ENCODE data around the gene OR4D5. TPM values are rescaled to one million over a fixed set of nuclear protein-coding genes. Genes with fewer than 3 reads are reported as not detected.
A peak's percentile ranks its signal among the peaks of the same experiment; 100 is the strongest.

The OR4D5 gene
- total RNA-seq, 1 donor = not detected

DNA sequence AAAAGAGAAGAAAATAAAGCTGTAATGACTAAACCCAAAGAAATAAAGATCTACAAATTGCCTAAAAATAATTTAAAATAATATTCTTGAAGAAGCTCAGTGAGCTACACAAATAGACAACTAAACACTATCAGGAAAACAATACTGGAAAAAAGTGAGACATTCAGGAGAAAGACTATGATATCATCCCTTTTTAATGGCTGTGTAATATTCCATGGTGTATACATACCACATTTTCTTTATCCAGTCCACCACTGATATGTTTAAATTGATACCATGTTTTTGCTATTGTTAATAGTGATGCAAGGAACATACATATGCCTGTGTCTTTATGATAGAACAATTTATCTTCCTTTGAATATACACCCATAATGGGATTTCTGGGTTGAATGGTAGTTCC, 17.3 kb downstream of the OR4D5 start:
- no peaks in the 10 kb centered on the region for H3K9me3 ChIP-seq (ENCODE audit: low read depth, low read length)
- H3K27ac ChIP-seq (ENCODE audit: low read depth, low read length) = no peak overlapping the region
- no peaks in the 10 kb centered on the region for H3K36me3 ChIP-seq (ENCODE audit: insufficient read depth, low read length)
- DNase-seq (ENCODE audit: insufficient read length, low spot score, missing footprints) = no peak
- H3K4me3 ChIP-seq (ENCODE audit: insufficient read depth, low read length) = no peak overlapping the region
- H3K27me3 ChIP-seq (ENCODE audit: insufficient read depth, low read length) = no peaks in the 10 kb centered on the region
- no peaks in the 10 kb centered on the region for H3K79me2 ChIP-seq (ENCODE audit: insufficient read depth, low read length)
- H2AFZ ChIP-seq (ENCODE audit: low read length) = no peak overlapping the region
- no peaks in the 10 kb centered on the region for H3K4me1 ChIP-seq (ENCODE audit: insufficient read depth, low read length)
- H3K4me2 ChIP-seq (ENCODE audit: insufficient read depth, low read length) = no peak overlapping the region
- H4K20me1 ChIP-seq (ENCODE audit: insufficient read depth, low read length) = no peaks in the 10 kb centered on the region
- TF ChIP-seq, protein P1, sequence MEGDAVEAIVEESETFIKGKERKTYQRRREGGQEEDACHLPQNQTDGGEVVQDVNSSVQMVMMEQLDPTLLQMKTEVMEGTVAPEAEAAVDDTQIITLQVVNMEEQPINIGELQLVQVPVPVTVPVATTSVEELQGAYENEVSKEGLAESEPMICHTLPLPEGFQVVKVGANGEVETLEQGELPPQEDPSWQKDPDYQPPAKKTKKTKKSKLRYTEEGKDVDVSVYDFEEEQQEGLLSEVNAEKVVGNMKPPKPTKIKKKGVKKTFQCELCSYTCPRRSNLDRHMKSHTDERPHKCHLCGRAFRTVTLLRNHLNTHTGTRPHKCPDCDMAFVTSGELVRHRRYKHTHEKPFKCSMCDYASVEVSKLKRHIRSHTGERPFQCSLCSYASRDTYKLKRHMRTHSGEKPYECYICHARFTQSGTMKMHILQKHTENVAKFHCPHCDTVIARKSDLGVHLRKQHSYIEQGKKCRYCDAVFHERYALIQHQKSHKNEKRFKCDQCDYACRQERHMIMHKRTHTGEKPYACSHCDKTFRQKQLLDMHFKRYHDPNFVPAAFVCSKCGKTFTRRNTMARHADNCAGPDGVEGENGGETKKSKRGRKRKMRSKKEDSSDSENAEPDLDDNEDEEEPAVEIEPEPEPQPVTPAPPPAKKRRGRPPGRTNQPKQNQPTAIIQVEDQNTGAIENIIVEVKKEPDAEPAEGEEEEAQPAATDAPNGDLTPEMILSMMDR (IDR thresholded peaks at IDR 0.05; ENCODE audit: extremely low read depth, low read depth, low read length) = no peak

- Histone ChIP-seq H3K79me2 (ENCODE audit: insufficient read depth, low read length) (no peaks in the 10 kb centered on the region), H3K4me2 (ENCODE audit: insufficient read depth, low read length) (no peak overlapping the region), H3K4me3 (ENCODE audit: insufficient read depth, low read length) (no peak overlapping the region), H4K20me1 (ENCODE audit: insufficient read depth, low read length) (no peaks in the 10 kb centered on the region), H2AFZ (ENCODE audit: low read length) (no peak overlapping the region), H3K27me3 (ENCODE audit: insufficient read depth, low read length) (no peaks in the 10 kb centered on the region), H3K27ac (ENCODE audit: low read depth, low read length) (no peak overlapping the region), H3K4me1 (ENCODE audit: insufficient read depth, low read length) (no peaks in the 10 kb centered on the region), H3K36me3 (ENCODE audit: insufficient read depth, low read length) (no peaks in the 10 kb centered on the region), H3K9me3 (ENCODE audit: low read depth, low read length) (no peaks in the 10 kb centered on the region)
- peak; percentile 41 for DNase-seq (ENCODE audit: insufficient read length, low spot score, missing footprints)
- TF ChIP-seq, protein P1 (IDR thresholded peaks at IDR 0.05; ENCODE audit: extremely low read depth, low read depth, low read length) = no peak
These were observed 34.4 kb downstream of the OR4D5 start for GRCh38 chr11:123973816-123974215.

- Histone ChIP-seq H3K36me3 (ENCODE audit: insufficient read depth, low read length) (no peaks in the 10 kb centered on the region), H3K4me2 (ENCODE audit: insufficient read depth, low read length) (no peak overlapping the region), H3K4me3 (ENCODE audit: insufficient read depth, low read length) (no peak overlapping the region), H3K27me3 (ENCODE audit: insufficient read depth, low read length) (no peaks in the 10 kb centered on the region), H2AFZ (ENCODE audit: low read length) (no peak overlapping the region), H3K27ac (ENCODE audit: low read depth, low read length) (no peak overlapping the region), H4K20me1 (ENCODE audit: insufficient read depth, low read length) (no peaks in the 10 kb centered on the region), H3K4me1 (ENCODE audit: insufficient read depth, low read length) (no peaks in the 10 kb centered on the region), H3K79me2 (ENCODE audit: insufficient read depth, low read length) (no peaks in the 10 kb centered on the region), H3K9me3 (ENCODE audit: low read depth, low read length) (no peaks in the 10 kb centered on the region)
- DNase-seq (ENCODE audit: insufficient read length, low spot score, missing footprints) = no peak
- TF ChIP-seq, protein P1 (IDR thresholded peaks at IDR 0.05; ENCODE audit: extremely low read depth, low read depth, low read length) = no peak
These were observed 37.5 kb downstream of the OR4D5 start for GRCh38 chr11:123976770-123977560.

- H3K4me3 ChIP-seq (ENCODE audit: insufficient read depth, low read length) = no peak within 1 kb of the TSS
- H3K27me3 ChIP-seq (ENCODE audit: insufficient read depth, low read length) = no peaks in the 10 kb centered on the region
- TF ChIP-seq, protein P1 (IDR thresholded peaks at IDR 0.05; ENCODE audit: extremely low read depth, low read depth, low read length) = no peak
- no peaks in the 10 kb centered on the region for H4K20me1 ChIP-seq (ENCODE audit: insufficient read depth, low read length)
- H3K79me2 ChIP-seq (ENCODE audit: insufficient read depth, low read length) = no peaks in the 10 kb centered on the region
- H3K9me3 ChIP-seq (ENCODE audit: low read depth, low read length) = no peaks in the 10 kb centered on the region
- no peak within 1 kb of the TSS for H3K27ac ChIP-seq (ENCODE audit: low read depth, low read length)
- peak; percentile 19 for DNase-seq (ENCODE audit: insufficient read length, low spot score, missing footprints)
- no peak within 1 kb of the TSS for H3K4me2 ChIP-seq (ENCODE audit: insufficient read depth, low read length)
- H2AFZ ChIP-seq (ENCODE audit: low read length) = no peak within 1 kb of the TSS
- H3K36me3 ChIP-seq (ENCODE audit: insufficient read depth, low read length) = no peaks in the 10 kb centered on the region
- no peaks in the 10 kb centered on the region for H3K4me1 ChIP-seq (ENCODE audit: insufficient read depth, low read length)
These were observed 38.4 kb downstream of the OR4D5 start, which contains the start of gene OR10S1 for GRCh38 chr11:123977731-123978347. OR10S1 (minus strand) TSS chr11:123977781; CDS start chr11:123977664, 117 bp downstream.
